A549 (cell line): Measurements from ENCODE around the gene ZHX3. TPM values are rescaled to one million over a fixed set of nuclear protein-coding genes. Genes with fewer than 3 reads are reported as not detected.

Experiments used
- ATAC-seq, 2 experiments: fragments of 200-7000 bp in 1 of 2; fragments of >200 bp in 1 of 2; cut with Nextera tagmentation in 1 of 2; cut with Tn5 transposase in 1 of 2; 3 replicates each; pipeline versions ENCODE4 v1.8.0 to v1.9.1; 2018 to 2020; ENCODE audit warnings: mild to moderate bottlenecking in 1 of 2, moderate library complexity in 1 of 2
- CTCF ChIA-PET: fragments of 300-600 bp; sonication (Branson Sonifier 250); formaldehyde crosslinking; extraction: SDS; loops from one replicate; lab custom pipeline; 2021; ENCODE audit warnings: antibody characterized with exemption, inconsistent platforms; lab: Yijun Ruan, JAX
- POLR2A ChIA-PET: fragments of 350-600 bp; formaldehyde crosslinking; extraction: SDS; loops from one replicate; lab custom pipeline; 2021; ENCODE audit warnings: antibody characterized with exemption, inconsistent platforms; lab: Yijun Ruan, JAX
- DNase-seq, 2 experiments: peaks; one replicate each; pipeline versions ENCODE4 v3.0.0 to v3.0.0-alpha.2; 2011 to 2016; ENCODE audit warnings: low read depth in 1 of 2, low spot score in 1 of 2
- FAIRE-seq: peaks from 2 replicates; lab custom pipeline; 2011; peaks lifted over from hg19 to GRCh38; lab: Jason Lieb, UNC
- H3K27ac ChIP-seq, 2 experiments: fragments of >200 bp; sonication (Bioruptor Twin); formaldehyde crosslinking; 3 replicates each; pipeline ENCODE4 v1.5.1; 2016 to 2017
- H3K4me1 ChIP-seq: fragments of >200 bp; sonication (Bioruptor Twin); formaldehyde crosslinking; 3 replicates; pipeline ENCODE4 v1.6.1; 2016
- H3K4me2 ChIP-seq: fragments of >200 bp; sonication (Bioruptor Twin); formaldehyde crosslinking; 3 replicates; pipeline ENCODE4 v1.6.1; 2016
- H3K4me3 ChIP-seq: fragments of >200 bp; sonication (Bioruptor Twin); formaldehyde crosslinking; 3 replicates; pipeline ENCODE4 v1.5.1; 2016
- H3K9me3 ChIP-seq: fragments of >200 bp; sonication (Bioruptor Twin); formaldehyde crosslinking; 3 replicates; pipeline ENCODE4 v1.6.1; 2016
- CBX8 ChIP-seq: fragments of 200-600 bp; sonication (generic); IDR thresholded peaks from 2 replicates; pipeline ENCODE4 v1.6.1; 2016
- CEBPB ChIP-seq, 2 experiments: fragments of >200 bp in 1 of 2; sonication (Bioruptor Twin) in 1 of 2; formaldehyde crosslinking in 1 of 2; IDR thresholded peaks; 2 replicates each; pipeline ENCODE4 v1.6.1; 2012 to 2016
- CHD4 ChIP-seq: fragments of 200-600 bp; sonication (generic); IDR thresholded peaks from 2 replicates; pipeline ENCODE4 v1.6.1; 2016; ENCODE audit warnings: antibody characterized with exemption, mild to moderate bottlenecking, borderline replicate concordance
- E2F6 ChIP-seq: IDR thresholded peaks from 2 replicates; pipeline ENCODE4 v1.6.1; 2012; ENCODE audit warnings: low read depth, borderline replicate concordance
- EHMT2 ChIP-seq: fragments of 200-600 bp; sonication (generic); IDR thresholded peaks from 2 replicates; pipeline ENCODE4 v1.6.1; 2016; ENCODE audit warnings: antibody characterized with exemption, low read depth, mild to moderate bottlenecking, moderate library complexity
- FOXS1 ChIP-seq: fragments of 250-450 bp; sonication (Bioruptor Pico); IDR thresholded peaks from 2 replicates; pipeline ENCODE4 v1.5.0; 2020; ENCODE audit warnings: mild to moderate bottlenecking, moderate library complexity
- HDAC2 ChIP-seq: fragments of 200-600 bp; sonication (generic); IDR thresholded peaks from 2 replicates; pipeline ENCODE4 v1.6.1; 2016
- HES2 ChIP-seq: fragments of >200 bp; sonication (Bioruptor Twin); formaldehyde crosslinking; IDR thresholded peaks from 2 replicates; pipeline ENCODE4 v1.6.1; 2016
- HEYL ChIP-seq: fragments of 250-450 bp; sonication (Bioruptor Pico); IDR thresholded peaks from 2 replicates; pipeline ENCODE4 v1.8.0; 2021; ENCODE audit warnings: mild to moderate bottlenecking, moderate library complexity
- HMGXB4 ChIP-seq: fragments of 250-450 bp; sonication (Bioruptor Pico); IDR thresholded peaks from 2 replicates; pipeline ENCODE4 v1.5.0; 2021; ENCODE audit warnings: mild to moderate bottlenecking, moderate library complexity, borderline replicate concordance
- HOXB13 ChIP-seq: fragments of 250-450 bp; sonication (Bioruptor Pico); IDR thresholded peaks from 2 replicates; pipeline ENCODE4 v1.5.0; 2020; ENCODE audit warnings: low read depth, mild to moderate bottlenecking, moderate library complexity
- HOXB5 ChIP-seq: fragments of 250-450 bp; sonication (Bioruptor Pico); IDR thresholded peaks from 2 replicates; pipeline ENCODE4 v1.5.0; 2020; ENCODE audit warnings: mild to moderate bottlenecking, moderate library complexity
- JUN ChIP-seq, 2 experiments: fragments of >200 bp; sonication (Bioruptor Twin); formaldehyde crosslinking; IDR thresholded peaks; 2 replicates in 1 of 2; 3 replicates in 1 of 2; pipeline ENCODE4 v1.6.1; 2016 to 2017
- JUNB ChIP-seq: fragments of >200 bp; sonication (Bioruptor Twin); formaldehyde crosslinking; IDR thresholded peaks from 2 replicates; pipeline ENCODE4 v1.6.1; 2016
- KDM1A ChIP-seq: fragments of 200-600 bp; sonication (generic); IDR thresholded peaks from 2 replicates; pipeline ENCODE4 v1.6.1; 2016; ENCODE audit warnings: low read depth, mild to moderate bottlenecking
- KDM5A ChIP-seq: fragments of 200-600 bp; sonication (generic); IDR thresholded peaks from 2 replicates; pipeline ENCODE4 v1.6.1; 2016; ENCODE audit warnings: antibody characterized with exemption, mild to moderate bottlenecking
- MAZ ChIP-seq: fragments of 150-350 bp; IDR thresholded peaks from 2 replicates; pipeline ENCODE4 v1.6.1; 2014; ENCODE audit warnings: antibody characterized with exemption, low read depth, low read length, borderline replicate concordance
- MYC ChIP-seq: IDR thresholded peaks from 2 replicates; pipeline ENCODE4 v1.6.1; 2012; ENCODE audit warnings: mild to moderate bottlenecking, inconsistent platforms, low read length, improper control_type of control experiment, borderline replicate concordance
- PHF8 ChIP-seq: fragments of 200-600 bp; sonication (generic); IDR thresholded peaks from 2 replicates; pipeline ENCODE4 v1.6.1; 2016; ENCODE audit warnings: low read depth, mild to moderate bottlenecking, antibody characterized with exemption, moderate library complexity, borderline replicate concordance
- POLR2A ChIP-seq: IDR thresholded peaks from 2 replicates; pipeline ENCODE4 v1.6.1; 2012; ENCODE audit warnings: mild to moderate bottlenecking, low read length
- POLR2AphosphoS2 ChIP-seq: conservative IDR thresholded peaks from 2 replicates; pipeline ENCODE4 v1.6.1; 2012; ENCODE audit warnings: low read length, improper control_type of control experiment, inconsistent platforms
- REST ChIP-seq: fragments of 200-600 bp; sonication (generic); IDR thresholded peaks from 2 replicates; pipeline ENCODE4 v1.6.1; 2016; ENCODE audit warnings: antibody characterized with exemption, mild to moderate bottlenecking, moderate library complexity
- RFX5 ChIP-seq: fragments of 450-650 bp; IDR thresholded peaks from 2 replicates; pipeline ENCODE4 v1.7.1; 2014; ENCODE audit warnings: antibody characterized with exemption, mild to moderate bottlenecking, moderate library complexity
- SMC3 ChIP-seq: fragments of >200 bp; sonication (Bioruptor Twin); formaldehyde crosslinking; IDR thresholded peaks from 3 replicates; pipeline ENCODE4 v1.6.1; 2018; ENCODE audit warnings: inconsistent platforms
- TFCP2L1 ChIP-seq: fragments of 250-450 bp; sonication (Bioruptor Pico); IDR thresholded peaks from 2 replicates; pipeline ENCODE4 v1.5.0; 2021; ENCODE audit warnings: mild to moderate bottlenecking
- TP53 ChIP-seq: fragments of 250-450 bp; sonication (Bioruptor Pico); IDR thresholded peaks from 2 replicates; pipeline ENCODE4 v1.5.0; 2021; ENCODE audit warnings: mild to moderate bottlenecking, moderate library complexity
- USF2 ChIP-seq: fragments of 450-650 bp; IDR thresholded peaks from 2 replicates; pipeline ENCODE4 v1.6.1; 2014; ENCODE audit warnings: antibody characterized with exemption
- ZFP36 ChIP-seq: fragments of 450-650 bp; IDR thresholded peaks from 2 replicates; pipeline ENCODE4 v1.6.1; 2014; ENCODE audit warnings: borderline replicate concordance; ENCODE audit not compliant: partially characterized antibody
- ZSCAN20 ChIP-seq: fragments of 250-450 bp; sonication (Bioruptor Pico); IDR thresholded peaks from 2 replicates; pipeline ENCODE4 v1.8.0; 2022; ENCODE audit warnings: mild to moderate bottlenecking, moderate library complexity
- WGBS: methylation state at CpG from one replicate; pipeline ENCODE4 v1.1.6; 2017; ENCODE audit errors: missing lambda C conversion rate; 5-methylcytosine and 5-hydroxymethylcytosine counted together
- polyA plus RNA-seq, 4 experiments: library from polyadenylated mRNA; depleted of rRNA in 3 of 4; stranded (reverse); fragments of >200 nt; fragmentation: RNase III in 1 of 4; extraction: RNeasy Plus Mini Kit Qiagen cat#74134 plus additional on column Dnase treatment in 1 of 4; gene quantifications; 2 replicates in 3 of 4; 3 replicates in 1 of 4; pipeline ENCODE4 v1.2.3, GENCODE V29; 2011 to 2017

ZHX3 gene
- polyA plus RNA-seq, 2 of the 4 experiments (the other 2 are of a cell fraction) = 3.6 to 4.1 TPM

GRCh38 chr20:41169162-41169690 is 148.3 kb downstream of the ZHX3 start:
- H3K4me3 ChIP-seq = no peak overlapping the region
- 90% methylated on average over 8 of the region's 9 CpGs for WGBS
- H3K4me1 ChIP-seq = no peaks in the 10 kb centered on the region
- FAIRE-seq (no peak), ATAC-seq (no peak), DNase-seq (no peak)
- ChIA-PET CTCF (interaction anchor here (1.0 to 12.1 kb wide), 6 partner anchors 10 to 202 kb away, joined by 3 to 248 read pairs (median 5); partner anchors contain the start of gene LPIN3), POLR2A (no interaction called here)
- no peak overlapping the region for H3K4me2 ChIP-seq
- TF ChIP-seq CHD4 (no peak), CEBPB (IDR thresholded peaks at IDR 0.05) (no peak), HOXB5 (no peak), POLR2A (no peak), CBX8 (no peak), HES2 (no peak), MAZ (no peak), KDM1A (no peak), RFX5 (no peak), USF2 (no peak), HDAC2 (no peak), POLR2AphosphoS2 (no peak), HEYL (no peak), REST (no peak), KDM5A (no peak), HMGXB4 (CRISPR knock-in tag) (no peak), TFCP2L1 (CRISPR knock-in tag) (no peak), FOXS1 (CRISPR knock-in tag) (no peak), PHF8 (no peak)
- no peak overlapping the region for H3K27ac ChIP-seq
- H3K9me3 ChIP-seq = no peaks in the 10 kb centered on the region

- no peak for DNase-seq
- no peak for ATAC-seq
- Histone ChIP-seq H3K9me3 (no peaks in the 10 kb centered on the region), H3K4me1 (no peaks in the 10 kb centered on the region), H3K4me2 (no peak overlapping the region), H3K4me3 (no peak overlapping the region), H3K27ac (no peak overlapping the region)
- no peak for FAIRE-seq
- ChIA-PET POLR2A (no interaction called here), CTCF (interaction anchor here (1.0 to 12.1 kb wide), 7 partner anchors 9 to 173 kb away, joined by 3 to 248 read pairs (median 5); partner anchors contain the start of gene LPIN3)
- 99% methylated on average over 8 of the region's 10 CpGs for WGBS
- TF ChIP-seq E2F6 (no peak), EHMT2 (no peak), ZFP36 (no peak), CHD4 (no peak), JUN (IDR thresholded peaks at IDR 0.05) (no peak), SMC3 (no peak), HOXB13 (CRISPR knock-in tag) (no peak), TP53 (CRISPR knock-in tag) (no peak), MYC (no peak), USF2 (no peak), PHF8 (no peak), JUNB (no peak), ZSCAN20 (CRISPR knock-in tag) (no peak), KDM1A (no peak)
Measured at GRCh38 chr20:41168281-41169161, 149.0 kb downstream of the ZHX3 start.
